Endodermal cell (in vitro differentiated cells): ENCODE data around the gene ADARB1. TPM values are rescaled to one million over a fixed set of nuclear protein-coding genes. Genes with fewer than 3 reads are reported as not detected.

ENCODE experiments used
- DNase-seq: peaks from one replicate; pipeline ENCODE4 v3.0.0-alpha.2; 2017
- H3K27ac ChIP-seq: 2 replicates; pipeline ENCODE4 v1.5.1; 2013; ENCODE audit warnings: mild to moderate bottlenecking, low read depth, low read length, moderate library complexity
- H3K27me3 ChIP-seq: 2 replicates; pipeline ENCODE4 v1.6.1; 2013; ENCODE audit warnings: mild to moderate bottlenecking, low read length, moderate library complexity; ENCODE audit not compliant: insufficient read depth, control insufficient read depth, poor library complexity, severe bottlenecking
- H3K36me3 ChIP-seq: 2 replicates; pipeline ENCODE4 v1.7.0; 2013; ENCODE audit warnings: mild to moderate bottlenecking, low read length, moderate library complexity; ENCODE audit not compliant: control insufficient read depth, insufficient read depth
- H3K4me1 ChIP-seq: one replicate; pipeline ENCODE4 v1.7.0; 2013; ENCODE audit warnings: low read length; ENCODE audit not compliant: control insufficient read depth, insufficient read depth
- H3K4me3 ChIP-seq: 2 replicates; pipeline ENCODE4 v1.5.1; 2013; ENCODE audit warnings: mild to moderate bottlenecking, low read length, moderate library complexity
- H3K9ac ChIP-seq: 2 replicates; pipeline ENCODE4 v1.6.1; 2013; ENCODE audit warnings: mild to moderate bottlenecking, low read length, moderate library complexity; ENCODE audit not compliant: poor library complexity, severe bottlenecking; ENCODE audit errors: extremely low read depth
- H3K9me3 ChIP-seq: 2 replicates; pipeline ENCODE4 v1.6.1; 2013; ENCODE audit warnings: mild to moderate bottlenecking, low read length, moderate library complexity; ENCODE audit not compliant: control insufficient read depth
- H3K27ac Mint-ChIP-seq: 2 replicates; pipeline ENCODE4 v1.8.0; 2020; ENCODE audit warnings: mixed read lengths
- H3K27me3 Mint-ChIP-seq: 2 replicates; pipeline ENCODE4 v1.8.0; 2021; ENCODE audit warnings: mild to moderate bottlenecking, mixed read lengths; ENCODE audit not compliant: insufficient read depth
- H3K36me3 Mint-ChIP-seq: 2 replicates; pipeline ENCODE4 v1.8.0; 2020; ENCODE audit warnings: low read depth, mixed read lengths
- H3K4me1 Mint-ChIP-seq: 2 replicates; pipeline ENCODE4 v1.8.0; 2020; ENCODE audit warnings: mixed read lengths
- H3K4me3 Mint-ChIP-seq: 2 replicates; pipeline ENCODE4 v1.8.0; 2020; ENCODE audit warnings: mild to moderate bottlenecking, moderate library complexity, mixed read lengths
- H3K9me3 Mint-ChIP-seq: 2 replicates; pipeline ENCODE4 v1.8.0; 2020; ENCODE audit warnings: mild to moderate bottlenecking, mixed read lengths
- WGBS, 2 experiments: methylation state at CpG; one replicate each; pipeline versions ENCODE4 v1.1.5 to v1.1.7; 2013; ENCODE audit warnings: missing lambda C conversion rate in 2 of 2, mixed read lengths in 1 of 2; ENCODE audit not compliant: insufficient coverage in 1 of 2, insufficient read length in 1 of 2; 5-methylcytosine and 5-hydroxymethylcytosine counted together
- total RNA-seq, 2 donors: library from RNA; stranded (reverse); fragmentation: NEBNext Ultra II Directional in 1 of 2; extraction: Animal tissue kit (Norgen Biotek cat#: 25700) in 1 of 2; gene quantifications; 2 replicates in 1 of 2; 3 replicates in 1 of 2; pipeline ENCODE4 v1.2.1, GENCODE V29; 2021
- TF ChIP-seq, protein P1 (sequence below): fragments of 200-600 bp; sonication (generic); conservative IDR thresholded peaks from 2 replicates; pipeline ENCODE4 v1.5.0; 2021; ENCODE audit warnings: antibody characterized with exemption, mild to moderate bottlenecking

Gene ADARB1
- total RNA-seq, 2 donors from 2014 or later, result 11.5 to 20.1 TPM

DNA sequence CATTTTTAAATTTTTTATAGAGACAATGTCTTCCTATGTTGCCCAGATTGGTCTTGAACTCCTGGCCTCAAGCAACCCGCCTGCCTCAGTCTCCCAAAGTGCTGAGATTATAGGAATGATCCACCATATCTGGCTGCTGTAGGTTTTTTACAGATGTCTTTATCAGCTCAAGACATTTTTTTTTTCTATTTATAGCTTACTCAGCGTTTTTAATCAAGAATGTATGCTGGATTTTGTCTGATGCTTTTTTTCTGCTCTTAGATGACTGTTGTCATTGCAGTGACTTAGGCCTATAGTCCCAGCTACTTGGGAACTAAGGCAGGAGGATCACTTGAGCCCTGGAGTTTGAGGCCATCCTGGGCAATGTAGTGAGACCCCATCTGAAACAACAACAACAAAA, 140.8 kb downstream of the ADARB1 start:
- Histone ChIP-seq H3K9ac (no peak overlapping the region), H3K4me3 (no peak overlapping the region), H3K9me3 (peaks cover 4% of the 10 kb centered on the region), H3K27ac (no peak overlapping the region), H3K36me3 (no peaks in the 10 kb centered on the region), H3K27me3 (no peaks in the 10 kb centered on the region), H3K4me1 (no peaks in the 10 kb centered on the region)
- Mint-ChIP-seq H3K27me3 (no peaks in the 10 kb centered on the region), H3K4me1 (peaks cover 3% of the 10 kb centered on the region), H3K36me3 (peaks cover 6% of the 10 kb centered on the region), H3K4me3 (no peak overlapping the region), H3K9me3 (peaks cover 24% of the 10 kb centered on the region), H3K27ac (no peak overlapping the region)
- 94 to 100% methylated on average over 1 to 2 of the region's 2 CpGs for WGBS, 2 experiments
- TF ChIP-seq, protein P1, sequence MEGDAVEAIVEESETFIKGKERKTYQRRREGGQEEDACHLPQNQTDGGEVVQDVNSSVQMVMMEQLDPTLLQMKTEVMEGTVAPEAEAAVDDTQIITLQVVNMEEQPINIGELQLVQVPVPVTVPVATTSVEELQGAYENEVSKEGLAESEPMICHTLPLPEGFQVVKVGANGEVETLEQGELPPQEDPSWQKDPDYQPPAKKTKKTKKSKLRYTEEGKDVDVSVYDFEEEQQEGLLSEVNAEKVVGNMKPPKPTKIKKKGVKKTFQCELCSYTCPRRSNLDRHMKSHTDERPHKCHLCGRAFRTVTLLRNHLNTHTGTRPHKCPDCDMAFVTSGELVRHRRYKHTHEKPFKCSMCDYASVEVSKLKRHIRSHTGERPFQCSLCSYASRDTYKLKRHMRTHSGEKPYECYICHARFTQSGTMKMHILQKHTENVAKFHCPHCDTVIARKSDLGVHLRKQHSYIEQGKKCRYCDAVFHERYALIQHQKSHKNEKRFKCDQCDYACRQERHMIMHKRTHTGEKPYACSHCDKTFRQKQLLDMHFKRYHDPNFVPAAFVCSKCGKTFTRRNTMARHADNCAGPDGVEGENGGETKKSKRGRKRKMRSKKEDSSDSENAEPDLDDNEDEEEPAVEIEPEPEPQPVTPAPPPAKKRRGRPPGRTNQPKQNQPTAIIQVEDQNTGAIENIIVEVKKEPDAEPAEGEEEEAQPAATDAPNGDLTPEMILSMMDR, result no peak
- no peak for DNase-seq

DNA sequence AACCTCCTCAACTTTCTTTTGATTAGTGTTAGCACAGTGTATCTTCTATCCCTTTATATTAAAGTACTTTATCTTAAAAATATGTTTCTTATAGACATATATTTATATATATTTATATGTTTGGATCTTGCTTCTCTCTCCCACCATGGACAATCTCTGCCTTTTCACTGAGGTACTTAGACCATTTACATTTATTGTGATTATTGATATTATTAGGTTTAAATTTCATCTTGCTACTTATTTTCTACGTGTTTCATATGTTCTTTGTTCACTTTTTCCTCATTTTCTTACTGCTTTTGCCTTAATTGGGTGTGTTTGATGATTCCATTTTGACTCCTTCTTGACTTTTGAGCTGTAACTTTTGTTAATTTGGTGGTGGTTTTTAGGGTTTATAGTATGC, 142.6 kb downstream of the ADARB1 start:
- TF ChIP-seq, protein P1, result no peak
- H3K4me1 Mint-ChIP-seq, result no peaks in the 10 kb centered on the region
- no CpG with 5 or more reads among the region's 1 CpG for WGBS, 2 experiments

DNA sequence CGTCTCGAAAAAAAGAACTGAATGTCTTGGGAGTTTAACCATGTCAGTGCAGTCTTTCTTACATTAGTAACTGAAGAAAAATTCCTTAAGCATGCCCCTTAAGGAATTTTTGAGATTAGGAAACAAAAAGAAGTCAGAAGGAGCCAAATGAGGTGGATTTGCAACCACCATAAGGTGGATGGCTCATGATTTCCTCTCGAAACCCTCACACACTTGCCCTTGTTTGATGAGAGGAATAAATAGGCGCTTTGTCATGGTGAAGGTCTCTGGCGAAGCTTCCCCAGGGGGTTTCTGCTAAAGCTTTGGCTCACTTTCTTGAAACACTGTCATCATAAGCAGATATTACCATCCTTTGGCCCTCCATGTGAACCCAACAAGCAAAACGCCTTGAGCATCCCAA, 145.1 kb downstream of the ADARB1 start:
- TF ChIP-seq, protein P1, result no peak
- Histone ChIP-seq H3K9ac (no peak overlapping the region), H3K9me3 (peaks cover 4% of the 10 kb centered on the region), H3K27me3 (no peaks in the 10 kb centered on the region), H3K4me1 (no peaks in the 10 kb centered on the region), H3K4me3 (no peak overlapping the region), H3K27ac (no peak overlapping the region), H3K36me3 (no peaks in the 10 kb centered on the region)
- Mint-ChIP-seq H3K4me3 (no peak overlapping the region), H3K27me3 (no peaks in the 10 kb centered on the region), H3K4me1 (no peaks in the 10 kb centered on the region), H3K9me3 (peaks cover 24% of the 10 kb centered on the region), H3K27ac (no peak overlapping the region), H3K36me3 (peaks cover 5% of the 10 kb centered on the region)
- 92 to 94% methylated on average over 6 of the region's 6 CpGs for WGBS, 2 experiments
- no peak for DNase-seq

More for the DNA sequence above, 142.6 kb downstream of the ADARB1 start:
- H3K4me3 Mint-ChIP-seq, result no peak overlapping the region
- DNase-seq, result no peak
- no peaks in the 10 kb centered on the region for H3K36me3 ChIP-seq
- no peaks in the 10 kb centered on the region for H3K27me3 ChIP-seq
- H3K27me3 Mint-ChIP-seq, result no peaks in the 10 kb centered on the region
- no peak overlapping the region for H3K9ac ChIP-seq
- no peak overlapping the region for H3K27ac Mint-ChIP-seq
- H3K9me3 Mint-ChIP-seq, result peaks cover 24% of the 10 kb centered on the region
- peaks cover 6% of the 10 kb centered on the region for H3K36me3 Mint-ChIP-seq
- no peak overlapping the region for H3K27ac ChIP-seq
- H3K9me3 ChIP-seq, result peaks cover 4% of the 10 kb centered on the region
- H3K4me1 ChIP-seq, result no peaks in the 10 kb centered on the region
- no peak overlapping the region for H3K4me3 ChIP-seq
